GM18951 (cell line): Measurements from ENCODE around the gene NFYA.

ENCODE experiments used
- POLR2A ChIP-seq: IDR thresholded peaks from 4 replicates; pipeline ENCODE4 v1.6.1; 2011; ENCODE audit warnings: mild to moderate bottlenecking; ENCODE audit not compliant: insufficient read length, insufficient read depth; ENCODE audit errors: extremely low read depth
- in situ Hi-C: fragments of 300-500 bp; cut with MboI; formaldehyde crosslinking; loops from one replicate; pipeline ENCODE4 v1.12.0; 2022; ENCODE audit warnings: low sequenced_read_pairs, mixed read lengths, inconsistent platforms; ENCODE audit not compliant: unreplicated experiment

NFYA gene

GRCh38 chr6:41071501-41071922 lies 1.3 kb upstream of the NFYA start:
- peak; percentile 65 for TF ChIP-seq POLR2A
- in situ Hi-C loops: no loop called here

- in situ Hi-C loops: no loop called here
These were observed 595 bp upstream of the NFYA start, which contains the start of gene OARD1 for GRCh38 chr6:41071923-41072835. Gene OARD1 (minus strand): TSS chr6:41072356. CDS start chr6:41071634, 722 bp downstream.

DNA sequence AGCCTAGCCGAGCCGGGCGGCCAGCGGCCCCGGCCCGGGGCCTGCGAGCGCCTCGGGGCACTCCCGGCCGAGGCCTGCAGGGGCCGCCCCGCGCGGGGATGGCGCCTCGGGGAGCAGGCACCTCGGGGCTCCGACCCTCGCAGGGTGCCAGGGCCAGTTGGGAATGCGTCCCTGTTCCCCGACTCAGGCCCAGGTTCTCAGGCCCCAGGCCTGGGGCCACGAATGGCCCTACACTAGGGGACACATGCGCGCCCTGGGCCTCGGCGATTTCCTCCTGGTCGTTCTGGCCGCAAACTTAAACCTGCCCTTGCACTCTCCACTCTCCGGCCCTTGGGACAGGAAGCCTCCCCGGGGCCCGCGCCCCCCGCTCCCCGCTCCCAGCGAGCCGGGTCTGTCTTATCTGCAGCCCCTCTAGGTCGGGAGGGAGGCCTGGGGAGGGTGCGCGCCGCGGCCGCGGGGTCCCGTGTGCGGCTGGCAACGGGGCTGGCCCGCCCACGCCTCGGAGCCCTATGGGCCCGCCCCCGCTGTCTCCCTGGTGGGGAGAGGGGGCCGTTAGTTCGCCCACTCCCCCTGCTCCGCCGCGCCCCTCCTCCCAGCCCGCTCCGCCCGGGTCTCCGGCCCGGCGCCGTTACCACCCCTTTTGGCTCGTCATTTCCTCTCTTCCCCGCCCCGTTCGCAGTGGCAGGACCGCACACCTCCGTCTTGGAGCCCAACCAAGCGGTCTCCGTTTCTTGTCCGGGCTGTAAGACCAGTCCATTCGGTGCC lies 611 bp downstream of the NFYA start:
- in situ Hi-C loops: no loop called here
- peak; percentile 90 for TF ChIP-seq POLR2A

More at GRCh38 chr6:41071923-41072835, 595 bp upstream of the NFYA start, which contains the start of gene OARD1:
- peak; percentile 59 for TF ChIP-seq POLR2A

DNA sequence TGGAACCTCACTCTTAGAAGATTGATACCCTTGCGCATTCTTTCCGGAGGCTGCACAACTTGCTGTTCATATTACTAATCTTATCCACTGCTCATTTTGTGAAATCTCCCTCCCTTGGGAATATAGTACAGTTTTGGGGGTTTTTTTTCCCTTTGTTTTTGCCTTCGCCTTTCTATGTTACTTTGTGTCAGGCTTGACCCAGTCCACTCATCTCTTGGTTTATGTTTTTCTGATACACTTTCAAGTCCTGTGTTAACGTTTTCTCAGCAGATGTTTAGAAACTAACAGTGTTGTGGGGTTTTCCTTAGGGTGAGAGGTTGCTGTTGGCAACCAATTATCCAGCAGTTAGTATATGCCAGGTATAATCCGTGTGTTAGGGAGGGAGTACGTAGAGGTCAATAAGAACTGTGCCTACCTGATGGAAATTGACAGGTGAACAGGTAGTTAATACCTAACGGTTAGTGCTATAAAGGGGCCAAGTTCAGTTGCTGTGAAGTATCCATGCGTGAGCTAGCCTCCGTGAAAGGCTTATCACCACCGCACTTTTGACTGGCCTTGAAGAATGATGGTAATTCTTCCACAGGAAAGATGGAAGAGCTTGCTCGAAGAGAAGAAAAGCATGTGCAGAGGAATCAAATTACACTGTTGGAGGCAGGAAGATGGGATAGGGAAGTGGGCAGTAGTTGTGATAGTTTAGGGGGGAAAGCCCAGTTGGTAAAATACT lies 1.4 kb downstream of the NFYA start:
- no peak for TF ChIP-seq POLR2A
- in situ Hi-C loops: no loop called here

DNA sequence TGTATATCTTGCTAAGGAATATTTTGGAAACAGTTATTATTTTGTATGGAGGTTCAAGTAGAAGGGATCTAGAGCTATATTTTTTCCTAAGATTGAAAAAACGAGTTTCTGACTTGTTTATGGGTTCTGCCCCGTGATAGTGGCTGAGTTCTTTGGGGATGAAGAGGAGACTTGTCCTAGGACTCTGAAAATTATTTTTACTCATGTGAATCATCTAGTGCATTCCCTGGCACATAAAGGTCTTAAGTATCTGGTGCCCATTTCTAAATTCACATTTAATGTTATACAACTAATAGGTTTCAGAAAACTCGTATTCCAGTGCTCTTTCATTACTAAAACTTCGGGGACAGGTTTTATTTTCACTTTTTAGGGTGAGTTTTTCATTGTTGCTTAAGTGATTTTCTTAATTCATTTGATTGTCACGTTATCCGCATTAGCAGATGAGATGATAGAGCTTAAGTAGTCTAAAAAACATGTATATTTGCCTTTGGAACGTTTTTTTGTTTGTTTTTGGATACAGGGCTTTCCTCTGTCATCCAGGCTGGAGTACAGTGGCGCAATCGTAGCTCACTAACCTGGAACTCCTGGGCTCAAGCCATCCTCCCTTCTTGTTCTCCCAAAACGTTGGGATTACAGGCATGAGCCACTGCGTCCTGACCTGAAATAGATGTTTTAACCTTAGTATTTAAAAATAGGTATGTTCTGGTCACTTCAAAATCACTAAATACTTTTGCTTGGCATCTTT lies 2.1 kb downstream of the NFYA start:
- TF ChIP-seq POLR2A: no peak
- in situ Hi-C loops: no loop called here

DNA sequence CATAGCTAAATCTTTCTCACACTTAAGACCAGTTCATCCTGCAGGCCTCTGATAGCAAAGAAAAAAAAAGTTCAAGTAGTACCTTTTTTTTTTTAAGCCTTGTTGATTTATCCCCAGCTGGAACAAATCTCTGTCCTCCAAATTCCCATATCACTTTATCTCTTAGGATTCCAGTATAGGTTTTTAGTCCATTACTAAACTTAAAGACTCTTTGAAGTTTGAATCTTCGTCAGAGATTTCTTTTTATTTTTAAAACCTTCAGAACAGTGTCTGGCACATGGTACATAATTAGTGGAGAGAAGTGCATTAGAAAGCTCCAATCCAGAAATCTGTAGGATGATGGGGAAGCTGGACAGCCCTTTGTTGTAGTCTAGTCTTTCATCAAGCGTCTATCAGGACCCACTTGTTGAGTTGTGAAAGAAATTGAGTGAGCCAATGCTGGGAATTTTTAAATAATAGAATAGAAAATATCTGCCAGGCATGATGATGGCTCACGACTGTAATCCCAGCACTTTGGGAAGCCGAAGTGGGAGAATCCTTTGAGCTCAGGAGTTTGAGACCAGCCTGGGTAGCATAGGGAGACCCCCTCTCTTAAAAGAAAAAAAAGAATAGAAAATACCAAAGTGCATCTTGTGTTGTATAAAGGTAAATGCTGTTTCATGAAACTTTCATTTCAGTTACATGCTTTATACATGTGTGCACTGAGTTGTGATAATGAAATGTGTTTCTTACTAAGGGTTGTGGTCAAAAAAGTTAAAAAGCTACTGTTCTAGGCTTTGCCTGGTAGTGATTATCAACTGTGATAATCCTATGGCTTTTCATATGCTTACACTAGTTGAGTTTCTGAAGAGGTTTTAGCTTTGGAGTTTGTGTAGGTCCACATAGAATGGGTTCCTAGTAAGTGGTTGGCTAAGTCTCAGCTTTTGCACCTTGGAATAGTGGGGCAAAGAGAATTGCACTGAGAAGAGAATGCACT lies 3.2 kb downstream of the NFYA start:
- TF ChIP-seq POLR2A: no peak
- in situ Hi-C loops: no loop called here

DNA sequence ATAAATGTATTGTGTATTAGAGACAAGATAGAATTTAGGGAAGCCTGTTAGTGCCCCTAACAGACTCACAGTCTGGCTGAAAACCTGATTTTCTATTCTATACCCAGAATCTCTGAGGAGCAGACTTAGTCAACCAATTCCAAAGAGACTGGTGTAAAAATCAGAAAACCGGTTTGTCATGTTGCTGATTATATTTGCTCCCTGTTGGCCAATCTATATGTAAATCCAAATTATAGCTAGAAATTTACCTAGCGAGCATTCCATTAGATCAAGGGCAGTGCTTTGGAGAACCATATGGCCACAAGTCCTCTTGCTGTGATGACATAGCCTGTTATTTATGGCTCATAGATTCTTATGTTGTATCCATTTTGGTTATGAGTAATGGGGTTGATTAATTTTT lies 4.8 kb downstream of the NFYA start:
- TF ChIP-seq POLR2A: no peak
- in situ Hi-C loops: no loop called here

- in situ Hi-C loops: no loop called here
- TF ChIP-seq POLR2A: no peak
These were observed 5.3 kb downstream of the NFYA start for GRCh38 chr6:41078101-41078500.

- in situ Hi-C loops: no loop called here
- no peak for TF ChIP-seq POLR2A
These were observed 6.3 kb downstream of the NFYA start for GRCh38 chr6:41079080-41079479.

GRCh38 chr6:41080621-41081020 lies 7.8 kb downstream of the NFYA start:
- no peak for TF ChIP-seq POLR2A
- in situ Hi-C loops: no loop called here

GRCh38 chr6:41083072-41083471 lies 10.3 kb downstream of the NFYA start:
- in situ Hi-C loops: no loop called here
- TF ChIP-seq POLR2A: no peak
